HCT116 (cell line): ENCODE measurements around the gene DGKB. TPM values are rescaled to one million over a fixed set of nuclear protein-coding genes. Genes with fewer than 3 reads are reported as not detected.

ENCODE experiments used
- ATAC-seq: fragments of 200-7000 bp; cut with Tn5 transposase; 2 replicates; pipeline ENCODE4 v1.9.1; 2020; ENCODE audit warnings: mild to moderate bottlenecking, moderate library complexity
- BruUV-seq: library from RNA; stranded (reverse); fragments of 400-500 nt; replicated peaks from 2 replicates; lab custom pipeline; 2021; lab: Mats Ljungman, UMichigan
- CTCF ChIA-PET: fragments of 300-600 bp; sonication (Branson Sonifier 250); formaldehyde crosslinking; loops from one replicate; lab custom pipeline; 2021; ENCODE audit warnings: antibody characterized with exemption; lab: Charles Lee
- POLR2A ChIA-PET: fragments of 300-600, 350-600 bp; sonication (Branson Sonifier 250); formaldehyde crosslinking; loops from one replicate; lab custom pipeline; 2021; ENCODE audit warnings: antibody characterized with exemption; lab: Charles Lee
- RAD21 ChIA-PET, 2 experiments: fragments of 300-600 bp; sonication (Branson Sonifier 250); formaldehyde crosslinking; loops; one replicate each; lab custom pipeline; 2023; ENCODE audit warnings: low total read pairs in 2 of 2; ENCODE audit not compliant: uncharacterized antibody in 2 of 2, unreplicated experiment in 2 of 2, low non-redundant PET in 1 of 2; lab: Charles Lee
- DNase-seq: peaks from one replicate; pipeline ENCODE4 v3.0.0-alpha.2; 2010; ENCODE audit warnings: low read depth, low spot score
- H2AFZ ChIP-seq: fragments of 200-600 bp; shearing (Covaris generic), sonication (generic); 2 replicates; pipeline ENCODE4 v1.6.1; 2017; ENCODE audit warnings: low read depth, mixed run types, mixed read lengths, antibody characterized with exemption, low read length; ENCODE audit not compliant: poor library complexity, severe bottlenecking
- H3K27ac ChIP-seq: 2 replicates; pipeline ENCODE4 v1.5.1; 2012; ENCODE audit warnings: low read depth, low read length
- H3K27me3 ChIP-seq: fragments of 200-600 bp; sonication (generic); 2 replicates; pipeline ENCODE4 v1.6.1; 2016; ENCODE audit warnings: mixed run types, low read length, mixed read lengths; ENCODE audit not compliant: insufficient read depth
- H3K36me3 ChIP-seq, 2 experiments: fragments of 200-500 bp in 1 of 2; fragments of 200-600 bp in 1 of 2; sonication (Bioruptor generic) in 1 of 2; sonication (generic) in 1 of 2; 2 replicates each; pipeline versions ENCODE4 v1.5.1 to v1.6.1; 2014 to 2016; ENCODE audit warnings: low read length in 2 of 2, inconsistent platforms in 1 of 2, mixed read lengths in 1 of 2, mixed run types in 1 of 2; ENCODE audit not compliant: insufficient read depth in 2 of 2, control insufficient read depth in 1 of 2
- H3K4me1 ChIP-seq, 2 experiments: fragments of 200-600 bp in 1 of 2; sonication (generic) in 1 of 2; 2 replicates each; pipeline versions ENCODE4 v1.5.1 to v1.6.1; 2012 to 2017; ENCODE audit warnings: low read length in 2 of 2, inconsistent platforms in 1 of 2, mild to moderate bottlenecking in 1 of 2, mixed read lengths in 1 of 2, mixed run types in 1 of 2, moderate library complexity in 1 of 2; ENCODE audit not compliant: insufficient read depth in 2 of 2, control insufficient read depth in 1 of 2
- H3K4me2 ChIP-seq: fragments of 200-600 bp; sonication (generic); 2 replicates; pipeline ENCODE4 v1.6.1; 2017; ENCODE audit warnings: mixed run types, low read length, mixed read lengths
- H3K4me3 ChIP-seq, 2 experiments: fragments of 200-600 bp in 1 of 2; sonication (generic) in 1 of 2; replicated peaks in 1 of 2; 2 replicates each; pipeline ENCODE4 v1.5.1; 2011 to 2016; ENCODE audit warnings: low read length in 2 of 2, control low read depth in 1 of 2, low read depth in 1 of 2, mild to moderate bottlenecking in 1 of 2, mixed read lengths in 1 of 2, mixed run types in 1 of 2
- H3K79me2 ChIP-seq: fragments of 200-600 bp; sonication (generic); 2 replicates; pipeline ENCODE4 v1.6.1; 2017; ENCODE audit warnings: mild to moderate bottlenecking, mixed run types, low read length, moderate library complexity, mixed read lengths; ENCODE audit not compliant: insufficient read depth
- H3K9ac ChIP-seq: fragments of 200-600 bp; sonication (generic); 2 replicates; pipeline ENCODE4 v1.6.1; 2016; ENCODE audit warnings: low read length, mixed read lengths
- H3K9me2 ChIP-seq: fragments of 200-600 bp; sonication (generic), shearing (Covaris generic); 2 replicates; pipeline ENCODE4 v1.6.1; 2017; ENCODE audit warnings: mixed run types, mild to moderate bottlenecking, moderate library complexity; ENCODE audit not compliant: insufficient read depth
- H3K9me3 ChIP-seq, 2 experiments: fragments of 200-500 bp in 1 of 2; fragments of 200-600 bp in 1 of 2; sonication (Bioruptor generic) in 1 of 2; sonication (generic) in 1 of 2; 2 replicates each; pipeline ENCODE4 v1.6.1; 2014 to 2017; ENCODE audit warnings: low read length in 2 of 2, mixed read lengths in 2 of 2, inconsistent platforms in 1 of 2, low read depth in 1 of 2, mild to moderate bottlenecking in 1 of 2, mixed run types in 1 of 2, moderate library complexity in 1 of 2; ENCODE audit not compliant: control insufficient read depth in 1 of 2, insufficient read depth in 1 of 2
- H4K20me1 ChIP-seq: fragments of 200-600 bp; sonication (generic), shearing (Covaris generic); 2 replicates; pipeline ENCODE4 v1.6.1; 2017; ENCODE audit warnings: mixed run types, mild to moderate bottlenecking, moderate library complexity; ENCODE audit not compliant: insufficient read depth
- CBX3 ChIP-seq: IDR thresholded peaks from 2 replicates; pipeline ENCODE4 v1.6.1; 2012; ENCODE audit warnings: low read depth
- EGR1 ChIP-seq: IDR thresholded peaks from 2 replicates; pipeline ENCODE4 v1.6.1; 2012; ENCODE audit warnings: low read depth
- ELF1 ChIP-seq: IDR thresholded peaks from 2 replicates; pipeline ENCODE4 v1.6.1; 2012; ENCODE audit warnings: low read depth, borderline replicate concordance
- EZH2 ChIP-seq: fragments of 200-600 bp; sonication (generic); IDR thresholded peaks from 2 replicates; pipeline ENCODE4 v1.6.1; 2017; ENCODE audit warnings: antibody characterized with exemption, mixed run types
- EZH2phosphoT487 ChIP-seq: fragments of 200-600 bp; IDR thresholded peaks from 2 replicates; pipeline ENCODE4 v1.6.1; 2018; ENCODE audit warnings: antibody characterized with exemption, borderline replicate concordance
- FOSL1 ChIP-seq: IDR thresholded peaks from 2 replicates; pipeline ENCODE4 v1.6.1; 2012; ENCODE audit warnings: low read depth
- JUND ChIP-seq: IDR thresholded peaks from 2 replicates; pipeline ENCODE4 v1.6.1; 2012
- POLR2A ChIP-seq: IDR thresholded peaks from 2 replicates; pipeline ENCODE4 v1.7.0; 2011; ENCODE audit warnings: borderline replicate concordance; ENCODE audit not compliant: insufficient read depth, insufficient read length; ENCODE audit errors: extremely low read depth
- POLR2AphosphoS5 ChIP-seq: IDR thresholded peaks from 2 replicates; pipeline ENCODE4 v1.6.1; 2011; ENCODE audit warnings: mild to moderate bottlenecking, low read depth, low read length, moderate library complexity
- RAD21 ChIP-seq: IDR thresholded peaks from 2 replicates; pipeline ENCODE4 v1.6.1; 2012; ENCODE audit warnings: low read depth, mild to moderate bottlenecking
- SIN3A ChIP-seq: IDR thresholded peaks from 2 replicates; pipeline ENCODE4 v1.6.1; 2012; ENCODE audit warnings: low read depth
- SP1 ChIP-seq: IDR thresholded peaks from 2 replicates; pipeline ENCODE4 v1.6.1; 2012; ENCODE audit warnings: low read depth
- SRF ChIP-seq: IDR thresholded peaks from 2 replicates; pipeline ENCODE4 v1.6.1; 2012; ENCODE audit warnings: low read depth
- YY1 ChIP-seq: IDR thresholded peaks from 2 replicates; pipeline ENCODE4 v1.6.1; 2011; ENCODE audit warnings: low read length, low read depth, moderate library complexity, mild to moderate bottlenecking; ENCODE audit not compliant: insufficient replicate concordance; ENCODE audit errors: extremely low read depth
- ZNF274 ChIP-seq: fragments of 200-500 bp; sonication (Bioruptor generic); IDR thresholded peaks from 2 replicates; pipeline ENCODE4 v1.6.1; 2014; ENCODE audit warnings: mild to moderate bottlenecking, low read depth, low read length, inconsistent platforms
- intact Hi-C: fragments of 100-400 bp; cut with micrococcal nuclease; formaldehyde crosslinking; loops from 2 replicates; pipeline ENCODE4 v1.10.0; 2022
- total RNA-seq: library from RNA; stranded (reverse); gene quantifications from one replicate; pipeline ENCODE4 v1.2.1, GENCODE V29; 2021; ENCODE audit not compliant: unreplicated experiment
- TF ChIP-seq, protein P1 (sequence below): IDR thresholded peaks from 2 replicates; pipeline ENCODE4 v1.6.1; 2011; ENCODE audit warnings: mild to moderate bottlenecking, low read length, moderate library complexity; ENCODE audit not compliant: insufficient replicate concordance; ENCODE audit errors: extremely low read depth
- TF ChIP-seq, protein P2 (sequence below), 3 experiments: fragments of 200-600 bp in 1 of 3; sonication (generic) in 1 of 3; IDR thresholded peaks in 2 of 3; conservative IDR thresholded peaks in 1 of 3; 2 replicates each; pipeline ENCODE4 v1.5.1; 2012 to 2017; ENCODE audit warnings: low read depth in 2 of 3, low read length in 2 of 3, antibody characterized with exemption in 1 of 3, borderline replicate concordance in 1 of 3, control low read depth in 1 of 3, mild to moderate bottlenecking in 1 of 3, mixed read lengths in 1 of 3, mixed run types in 1 of 3, moderate library complexity in 1 of 3; ENCODE audit not compliant: insufficient read depth in 1 of 3
- TF ChIP-seq, protein P3 (sequence below): IDR thresholded peaks from 2 replicates; pipeline ENCODE4 v1.6.1; 2012

The DGKB gene
- total RNA-seq, 1 experiment from 2014 or later: 0.05 TPM

DNA sequence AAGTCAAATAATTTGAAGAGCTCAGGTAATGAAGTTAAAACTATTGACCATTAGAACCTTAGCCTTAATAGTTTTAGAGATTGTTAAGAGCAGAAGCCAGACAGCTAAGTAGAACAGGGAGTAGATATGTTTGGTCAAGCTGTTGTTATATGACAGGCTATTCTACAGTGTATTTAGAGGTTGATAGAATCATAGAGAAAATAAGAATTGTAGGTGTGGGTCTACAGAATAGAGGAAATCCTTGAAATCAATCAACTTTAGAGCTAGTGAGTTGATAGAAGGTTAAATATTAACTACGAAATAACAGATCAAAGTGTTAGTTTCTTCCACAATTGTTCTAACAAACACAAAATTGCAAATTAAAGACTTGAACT is 80.1 kb downstream of the DGKB start:
- intact Hi-C loops: no loop called here
- no peaks in the 10 kb centered on the region for H3K27me3 ChIP-seq
- ChIA-PET RAD21 (no interaction called here), POLR2A (no interaction called here), CTCF (no interaction called here)
- no peak overlapping the region for H3K4me2 ChIP-seq
- no peak overlapping the region for H3K4me3 ChIP-seq
- H3K9me2 ChIP-seq: no peaks in the 10 kb centered on the region; the same call in 1 of the 2 replicates
- ATAC-seq: no peak
- H4K20me1 ChIP-seq: no peaks in the 10 kb centered on the region
- DNase-seq: no peak
- H3K9ac ChIP-seq: no peak overlapping the region
- H3K79me2 ChIP-seq: no peaks in the 10 kb centered on the region
- no peak overlapping the region for H3K27ac ChIP-seq
- no peak for TF ChIP-seq ZNF274
- no peak for TF ChIP-seq RAD21
- TF ChIP-seq CBX3: no peak
- TF ChIP-seq YY1: no peak
- TF ChIP-seq ELF1: no peak
- TF ChIP-seq JUND: no peak
- no peak for TF ChIP-seq EZH2
- TF ChIP-seq EGR1: no peak
- TF ChIP-seq FOSL1: no peak
- TF ChIP-seq, all 23 proteins: peak for 0
- Histone ChIP-seq H3K4me1 (no peaks in the 10 kb centered on the region), H2AFZ (no peak overlapping the region), H3K9me3 (no peaks in the 10 kb centered on the region), H3K36me3 (no peaks in the 10 kb centered on the region)
- no TSS peak for BruUV-seq

DNA sequence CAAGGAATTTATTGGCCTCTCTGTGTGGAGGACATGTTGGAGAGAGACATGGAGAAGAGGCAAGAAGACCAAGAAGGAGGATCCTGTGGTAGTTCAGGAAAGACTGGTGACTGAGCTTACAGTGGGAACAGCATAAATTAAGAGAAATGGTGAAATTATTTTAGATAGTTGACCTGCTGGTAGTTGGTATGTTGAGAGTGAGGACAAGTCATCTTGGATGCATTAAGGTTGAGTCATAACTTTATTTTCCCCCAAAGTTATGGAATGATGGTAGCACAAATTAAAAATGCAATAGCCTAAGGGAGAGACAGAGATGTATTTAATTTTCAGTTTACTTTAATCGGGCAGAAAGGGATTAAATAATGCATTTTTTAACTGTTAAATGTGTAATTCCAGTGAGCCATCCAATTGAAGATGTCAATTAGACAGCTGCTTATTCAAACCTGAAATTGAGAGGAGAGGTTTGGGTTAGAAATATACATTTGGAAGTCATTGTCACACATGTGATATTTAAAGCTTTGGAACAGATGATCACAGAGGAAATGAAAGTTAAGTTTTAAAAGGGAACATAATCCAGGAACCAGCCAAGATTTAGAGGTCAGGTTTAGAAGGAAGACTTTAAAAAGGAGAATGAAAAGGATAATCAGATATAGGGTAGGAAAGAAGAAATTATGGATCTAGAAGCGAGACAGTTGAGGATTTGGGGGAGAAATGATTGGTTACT is 80.6 kb downstream of the DGKB start:
- Histone ChIP-seq H3K4me2 (no peak overlapping the region), H3K4me3 (no peak overlapping the region), H3K9me3 (no peaks in the 10 kb centered on the region), H4K20me1 (no peaks in the 10 kb centered on the region), H2AFZ (no peak overlapping the region), H3K4me1 (no peaks in the 10 kb centered on the region), H3K79me2 (no peaks in the 10 kb centered on the region), H3K9ac (no peak overlapping the region), H3K36me3 (no peaks in the 10 kb centered on the region), H3K9me2 (no peaks in the 10 kb centered on the region; the same call in 1 of the 2 replicates), H3K27ac (no peak overlapping the region), H3K27me3 (no peaks in the 10 kb centered on the region)
- DNase-seq: no peak
- RAD21 ChIA-PET: no interaction called here
- POLR2A ChIA-PET: no interaction called here
- CTCF ChIA-PET: no interaction called here
- BruUV-seq: no TSS peak
- ATAC-seq: no peak
- intact Hi-C loops: no loop called here
- TF ChIP-seq, protein P1, sequence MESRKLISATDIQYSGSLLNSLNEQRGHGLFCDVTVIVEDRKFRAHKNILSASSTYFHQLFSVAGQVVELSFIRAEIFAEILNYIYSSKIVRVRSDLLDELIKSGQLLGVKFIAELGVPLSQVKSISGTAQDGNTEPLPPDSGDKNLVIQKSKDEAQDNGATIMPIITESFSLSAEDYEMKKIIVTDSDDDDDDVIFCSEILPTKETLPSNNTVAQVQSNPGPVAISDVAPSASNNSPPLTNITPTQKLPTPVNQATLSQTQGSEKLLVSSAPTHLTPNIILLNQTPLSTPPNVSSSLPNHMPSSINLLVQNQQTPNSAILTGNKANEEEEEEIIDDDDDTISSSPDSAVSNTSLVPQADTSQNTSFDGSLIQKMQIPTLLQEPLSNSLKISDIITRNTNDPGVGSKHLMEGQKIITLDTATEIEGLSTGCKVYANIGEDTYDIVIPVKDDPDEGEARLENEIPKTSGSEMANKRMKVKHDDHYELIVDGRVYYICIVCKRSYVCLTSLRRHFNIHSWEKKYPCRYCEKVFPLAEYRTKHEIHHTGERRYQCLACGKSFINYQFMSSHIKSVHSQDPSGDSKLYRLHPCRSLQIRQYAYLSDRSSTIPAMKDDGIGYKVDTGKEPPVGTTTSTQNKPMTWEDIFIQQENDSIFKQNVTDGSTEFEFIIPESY: no peak
- TF ChIP-seq EZH2phosphoT487 (no peak), POLR2A (no peak), SP1 (no peak), ZNF274 (no peak), EGR1 (no peak), SIN3A (no peak), YY1 (no peak), SRF (no peak), POLR2AphosphoS5 (no peak), JUND (no peak)
- TF ChIP-seq, protein P2, sequence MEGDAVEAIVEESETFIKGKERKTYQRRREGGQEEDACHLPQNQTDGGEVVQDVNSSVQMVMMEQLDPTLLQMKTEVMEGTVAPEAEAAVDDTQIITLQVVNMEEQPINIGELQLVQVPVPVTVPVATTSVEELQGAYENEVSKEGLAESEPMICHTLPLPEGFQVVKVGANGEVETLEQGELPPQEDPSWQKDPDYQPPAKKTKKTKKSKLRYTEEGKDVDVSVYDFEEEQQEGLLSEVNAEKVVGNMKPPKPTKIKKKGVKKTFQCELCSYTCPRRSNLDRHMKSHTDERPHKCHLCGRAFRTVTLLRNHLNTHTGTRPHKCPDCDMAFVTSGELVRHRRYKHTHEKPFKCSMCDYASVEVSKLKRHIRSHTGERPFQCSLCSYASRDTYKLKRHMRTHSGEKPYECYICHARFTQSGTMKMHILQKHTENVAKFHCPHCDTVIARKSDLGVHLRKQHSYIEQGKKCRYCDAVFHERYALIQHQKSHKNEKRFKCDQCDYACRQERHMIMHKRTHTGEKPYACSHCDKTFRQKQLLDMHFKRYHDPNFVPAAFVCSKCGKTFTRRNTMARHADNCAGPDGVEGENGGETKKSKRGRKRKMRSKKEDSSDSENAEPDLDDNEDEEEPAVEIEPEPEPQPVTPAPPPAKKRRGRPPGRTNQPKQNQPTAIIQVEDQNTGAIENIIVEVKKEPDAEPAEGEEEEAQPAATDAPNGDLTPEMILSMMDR (IDR thresholded peaks at IDR 0.05 in 2 of 3, conservative IDR thresholded peaks at IDR 0.05 in 1 of 3; ENCODE audit: borderline replicate concordance in 1 of 3, insufficient read depth in 1 of 3, low read depth in 2 of 3, low read length in 2 of 3): no peak
- TF ChIP-seq, protein P3, sequence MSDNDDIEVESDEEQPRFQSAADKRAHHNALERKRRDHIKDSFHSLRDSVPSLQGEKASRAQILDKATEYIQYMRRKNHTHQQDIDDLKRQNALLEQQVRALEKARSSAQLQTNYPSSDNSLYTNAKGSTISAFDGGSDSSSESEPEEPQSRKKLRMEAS: no peak
